WTC11 (cell line): ENCODE data around the gene AJM1. TPM values are rescaled to one million over a fixed set of nuclear protein-coding genes. Genes with fewer than 3 reads are reported as not detected.

ENCODE experiments used
- CREB1 ChIP-seq: sonication (generic); formaldehyde crosslinking; IDR thresholded peaks from 2 replicates; pipeline ENCODE4 v1.8.0; 2023; ENCODE audit warnings: mild to moderate bottlenecking, missing genetic modification reagents
- E2F5 ChIP-seq: sonication (generic); formaldehyde crosslinking; IDR thresholded peaks from 2 replicates; pipeline ENCODE4 v1.8.1; 2022; ENCODE audit warnings: mild to moderate bottlenecking, moderate library complexity, missing genetic modification reagents
- EMX1 ChIP-seq: fragments of 250-450 bp; sonication (Bioruptor Pico); IDR thresholded peaks from 2 replicates; pipeline ENCODE4 v1.8.0; 2021; ENCODE audit warnings: mild to moderate bottlenecking
- ETV6 ChIP-seq: sonication (generic); formaldehyde crosslinking; IDR thresholded peaks from 2 replicates; pipeline ENCODE4 v1.8.1; 2022; ENCODE audit warnings: mild to moderate bottlenecking, missing genetic modification reagents
- FOXJ3 ChIP-seq: sonication (generic); formaldehyde crosslinking; IDR thresholded peaks from 2 replicates; pipeline ENCODE4 v1.9.0; 2021; ENCODE audit warnings: missing genetic modification reagents, mild to moderate bottlenecking, borderline replicate concordance
- GABPB1 ChIP-seq: sonication (generic); formaldehyde crosslinking; IDR thresholded peaks from 2 replicates; pipeline ENCODE4 v1.8.1; 2023; ENCODE audit warnings: mild to moderate bottlenecking, missing genetic modification reagents
- HMGA2 ChIP-seq: fragments of 250-450 bp; sonication (Bioruptor Pico); IDR thresholded peaks from 2 replicates; pipeline ENCODE4 v1.4.0; 2021; ENCODE audit warnings: mild to moderate bottlenecking, moderate library complexity
- MAX ChIP-seq: sonication (generic); formaldehyde crosslinking; IDR thresholded peaks from 2 replicates; pipeline ENCODE4 v1.8.0; 2022; ENCODE audit warnings: mild to moderate bottlenecking, missing genetic modification reagents
- NR3C1 ChIP-seq: sonication (generic); formaldehyde crosslinking; conservative IDR thresholded peaks from 2 replicates; pipeline ENCODE4 v1.8.1; 2023; ENCODE audit warnings: low read depth, mild to moderate bottlenecking, missing genetic modification reagents
- PRDM15 ChIP-seq: sonication (generic); formaldehyde crosslinking; IDR thresholded peaks from 2 replicates; pipeline ENCODE4 v1.8.0; 2022; ENCODE audit warnings: missing genetic modification reagents
- PRRX2 ChIP-seq: fragments of 250-450 bp; sonication (Bioruptor Pico); IDR thresholded peaks from 2 replicates; pipeline ENCODE4 v1.8.0; 2021; ENCODE audit warnings: mild to moderate bottlenecking
- TCF7 ChIP-seq: sonication (generic); formaldehyde crosslinking; IDR thresholded peaks from 2 replicates; pipeline ENCODE4 v1.8.0; 2022; ENCODE audit warnings: mild to moderate bottlenecking, low read depth, missing genetic modification reagents, moderate library complexity
- TP53 ChIP-seq: sonication (generic); formaldehyde crosslinking; IDR thresholded peaks from 2 replicates; pipeline ENCODE4 v1.8.1; 2023; ENCODE audit warnings: mild to moderate bottlenecking, missing genetic modification reagents
- USF1 ChIP-seq: sonication (generic); formaldehyde crosslinking; IDR thresholded peaks from 2 replicates; pipeline ENCODE4 v1.8.0; 2022; ENCODE audit warnings: mild to moderate bottlenecking, missing genetic modification reagents
- USF2 ChIP-seq: sonication (generic); formaldehyde crosslinking; IDR thresholded peaks from 2 replicates; pipeline ENCODE4 v1.8.1; 2023; ENCODE audit warnings: mild to moderate bottlenecking, missing genetic modification reagents, moderate library complexity
- ZBTB21 ChIP-seq: sonication (generic); formaldehyde crosslinking; IDR thresholded peaks from 2 replicates; pipeline ENCODE4 v1.8.1; 2023; ENCODE audit warnings: mild to moderate bottlenecking, missing genetic modification reagents, borderline replicate concordance
- ZBTB43 ChIP-seq: sonication (generic); formaldehyde crosslinking; IDR thresholded peaks from 2 replicates; pipeline ENCODE4 v1.8.1; 2023; ENCODE audit warnings: mild to moderate bottlenecking, missing genetic modification reagents
- ZMAT4 ChIP-seq: fragments of 250-450 bp; sonication (Bioruptor Pico); IDR thresholded peaks from 2 replicates; pipeline ENCODE4 v1.9.0; 2021; ENCODE audit warnings: mild to moderate bottlenecking
- ZNF232 ChIP-seq: sonication (generic); formaldehyde crosslinking; IDR thresholded peaks from 2 replicates; pipeline ENCODE4 v1.8.0; 2022; ENCODE audit warnings: mild to moderate bottlenecking, missing genetic modification reagents
- ZNF425 ChIP-seq: fragments of 250-450 bp; sonication (Bioruptor Pico); conservative IDR thresholded peaks from 2 replicates; pipeline ENCODE4 v1.9.0; 2021; ENCODE audit warnings: mild to moderate bottlenecking
- total RNA-seq: library from RNA; stranded (reverse); gene quantifications from 3 replicates; pipeline ENCODE4 v1.2.3, GENCODE V29; 2021

AJM1 gene
- total RNA-seq, 1 experiment from 2014 or later = 1.6 TPM

- peak; percentile 2; the same call in 1 of the 2 replicates for TF ChIP-seq USF1
- 0 out of 2 replicates have a peak, but pooled peaks have one; percentile 20 for TF ChIP-seq E2F5 (CRISPR knock-in tag)
- no peak for TF ChIP-seq HMGA2 (CRISPR knock-in tag)
- no peak for TF ChIP-seq USF2 (CRISPR knock-in tag)
- TF ChIP-seq ZNF232 (CRISPR knock-in tag) = peak; percentile 41; the same call in 1 of the 2 replicates
- no peak for TF ChIP-seq ZMAT4 (CRISPR knock-in tag)
- TF ChIP-seq PRDM15 (CRISPR knock-in tag) = 0 out of 2 replicates have a peak, but pooled peaks have one; percentile 8
- TF ChIP-seq CREB1 (CRISPR knock-in tag) = no peak
- peak; percentile 63; the same call in 1 of the 2 replicates for TF ChIP-seq ETV6 (CRISPR knock-in tag)
- 0 out of 2 replicates have a peak, but pooled peaks have one; percentile 29 for TF ChIP-seq ZBTB43 (CRISPR knock-in tag)
- TF ChIP-seq ZBTB21 (CRISPR knock-in tag) = no peak
- no peak for TF ChIP-seq EMX1 (CRISPR knock-in tag)
- no peak for TF ChIP-seq FOXJ3 (CRISPR knock-in tag)
- no peak for TF ChIP-seq NR3C1
- no peak for TF ChIP-seq PRRX2
- TF ChIP-seq ZNF425 (CRISPR knock-in tag) = no peak
- peak; percentile 55 for TF ChIP-seq MAX (CRISPR knock-in tag)
- no peak for TF ChIP-seq GABPB1 (CRISPR knock-in tag)
- no peak for TF ChIP-seq TP53 (CRISPR knock-in tag)
- TF ChIP-seq TCF7 = no peak
These were observed 34.8 kb upstream of the AJM1 start, which contains the start of gene RABL6 (continued) for GRCh38 chr9:136807281-136808074.
